Stimulated activated CD8-positive, alpha-beta memory T cell treated with anti-CD3 and anti-CD28 coated beads, Interleukin-7, amount 100 ng/mL, for 1 hour (primary cell): ENCODE results near the gene HDHD2.

Experiments used
- DNase-seq, 2 donors: peaks; one replicate each; pipeline ENCODE4 v3.0.0-alpha.2; 2020; ENCODE audit warnings: low read depth in 2 of 2

HDHD2 gene

DNA sequence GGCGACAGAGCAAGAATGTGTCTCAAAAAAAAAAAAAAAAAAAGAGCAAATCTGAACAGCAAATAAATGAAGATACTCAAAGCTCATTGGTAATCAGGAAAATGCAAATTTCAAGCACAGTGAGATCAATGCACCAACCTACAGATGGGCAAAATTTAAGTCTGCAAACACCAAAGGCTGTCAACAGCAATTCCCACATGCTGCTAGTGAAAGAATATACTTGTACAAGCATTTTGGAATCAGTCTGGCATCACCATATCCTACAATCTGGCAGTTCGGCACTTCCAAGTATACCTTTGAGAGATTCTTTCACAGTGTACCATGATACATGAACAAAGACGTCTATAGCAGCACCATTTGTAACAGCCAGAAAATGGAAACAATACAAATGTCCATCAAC lies 4.1 kb downstream of the HDHD2 start:
- no peak for DNase-seq

- no peak for DNase-seq
Measured at GRCh38 chr18:47143899-47144485, 6.3 kb downstream of the HDHD2 start.

- DNase-seq = no peak
Measured at GRCh38 chr18:47143153-47143552, 7.1 kb downstream of the HDHD2 start.

DNA sequence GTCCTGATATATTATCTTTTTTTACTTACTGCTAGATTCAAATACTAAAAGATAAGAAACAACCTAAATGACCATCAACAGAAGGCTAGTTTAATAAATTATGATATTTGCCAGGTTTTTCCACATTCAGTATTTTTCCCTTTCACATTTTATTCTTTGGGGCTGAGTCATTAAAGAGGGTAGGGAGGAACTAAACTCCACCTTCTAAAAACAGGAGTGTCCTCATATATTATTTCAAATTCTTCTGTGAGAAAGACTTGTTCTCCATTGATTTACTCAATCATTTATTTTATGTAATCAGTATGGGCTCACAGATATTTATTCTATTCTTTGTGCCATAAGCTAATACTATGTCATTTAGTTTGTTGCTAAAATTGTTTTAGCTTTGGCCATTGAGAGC lies 9.0 kb downstream of the HDHD2 start:
- no peak for DNase-seq

GRCh38 chr18:47121146-47121545 lies 29.2 kb downstream of the HDHD2 start:
- DNase-seq = no peak

DNA sequence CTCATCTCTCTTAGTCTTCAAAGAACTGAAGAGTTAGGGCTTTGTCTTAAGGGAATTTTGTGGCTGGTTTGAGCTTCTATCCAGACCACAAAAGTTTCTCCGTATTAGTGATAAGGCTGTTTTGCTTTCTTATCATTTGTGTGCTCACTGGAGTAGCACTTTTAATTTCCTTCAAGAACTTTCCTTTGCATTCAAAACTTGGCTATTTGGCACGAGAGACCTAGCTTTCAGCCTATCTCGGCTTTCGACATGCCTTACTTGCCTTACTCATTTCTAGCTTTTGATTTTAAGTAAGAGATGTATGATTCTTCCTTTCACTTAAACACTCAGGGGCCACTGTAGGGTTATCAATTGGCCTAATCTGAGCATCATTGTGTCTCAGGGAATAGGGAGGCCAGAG lies 29.9 kb downstream of the HDHD2 start:
- no peak for DNase-seq

DNA sequence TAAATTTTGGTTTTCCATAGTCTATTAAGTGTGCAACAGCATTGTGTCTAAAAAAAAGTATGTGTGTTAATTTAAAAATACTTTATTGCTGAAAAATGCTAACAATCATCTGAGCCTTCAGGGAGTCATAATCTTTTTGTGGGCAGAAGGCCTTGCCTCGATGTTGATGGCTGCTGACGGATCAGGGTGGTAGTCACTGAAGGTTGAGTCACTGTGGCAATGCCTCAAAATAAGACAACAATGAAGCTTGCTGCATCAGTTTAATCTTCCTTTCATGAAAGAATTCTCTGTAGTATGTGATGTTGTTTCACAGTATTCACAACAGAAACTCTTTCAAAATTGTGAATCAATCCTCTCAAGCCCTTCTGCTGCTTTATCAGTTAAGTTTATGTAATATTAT lies 31.3 kb downstream of the HDHD2 start:
- no peak for DNase-seq

- no peak for DNase-seq
Measured at GRCh38 chr18:47115205-47115604, 35.1 kb downstream of the HDHD2 start.

GRCh38 chr18:47113796-47114540 lies 36.3 kb downstream of the HDHD2 start:
- no peak for DNase-seq

DNA sequence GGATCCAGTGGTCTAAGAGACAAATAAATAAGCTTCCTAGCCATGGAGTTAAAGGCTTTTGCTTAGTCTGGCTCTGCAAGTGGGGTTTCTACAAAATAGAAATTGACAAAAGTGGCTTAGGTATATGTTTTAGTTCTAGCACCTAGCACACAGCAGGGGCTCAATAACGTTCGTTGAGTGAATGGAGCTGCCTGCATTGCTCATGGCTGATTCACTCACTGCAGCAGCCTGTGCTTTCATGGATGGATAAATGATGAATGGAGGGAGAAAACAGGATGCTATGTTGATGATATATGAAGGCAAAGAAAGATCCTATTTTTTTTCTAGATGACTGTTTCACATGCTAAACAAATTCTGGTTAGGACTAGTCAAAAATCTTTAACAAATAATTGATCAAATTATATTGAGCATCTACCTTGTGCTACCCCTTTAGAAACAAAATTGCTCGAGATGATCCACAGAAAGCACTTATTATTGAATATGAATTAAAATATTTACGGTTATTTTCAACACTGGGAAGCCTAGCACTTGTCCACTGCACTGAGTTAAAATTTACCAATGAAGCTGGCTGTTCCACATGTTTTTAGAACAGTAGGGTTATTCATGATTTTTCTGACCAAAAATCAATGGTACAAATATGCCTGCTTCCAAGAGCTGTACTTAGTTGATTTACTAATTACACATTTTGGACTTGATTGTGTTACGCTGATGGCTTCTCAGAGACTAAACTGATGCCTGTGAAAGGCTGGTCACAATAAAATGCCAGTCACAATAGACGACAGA lies 39.6 kb downstream of the HDHD2 start:
- DNase-seq = no peak

DNA sequence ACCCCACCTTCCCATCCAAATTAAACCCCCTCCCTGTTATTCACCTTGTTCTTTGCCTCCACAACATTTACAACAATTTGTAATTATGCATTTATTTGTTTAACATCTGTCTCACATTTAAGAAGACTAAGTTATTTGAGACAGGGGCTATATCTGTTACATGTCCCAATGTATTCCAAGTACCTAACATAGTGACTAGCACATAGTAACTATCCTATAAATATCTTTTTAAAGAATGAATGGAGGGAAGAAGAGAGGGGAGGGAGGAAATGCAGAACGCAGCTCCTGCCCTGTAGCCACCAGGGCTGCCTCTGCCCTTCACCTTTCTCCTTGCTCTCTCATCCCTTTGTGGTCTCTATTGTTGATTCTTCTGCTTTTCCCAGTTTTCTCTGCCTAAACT lies 40.6 kb downstream of the HDHD2 start:
- DNase-seq = no peak

DNA sequence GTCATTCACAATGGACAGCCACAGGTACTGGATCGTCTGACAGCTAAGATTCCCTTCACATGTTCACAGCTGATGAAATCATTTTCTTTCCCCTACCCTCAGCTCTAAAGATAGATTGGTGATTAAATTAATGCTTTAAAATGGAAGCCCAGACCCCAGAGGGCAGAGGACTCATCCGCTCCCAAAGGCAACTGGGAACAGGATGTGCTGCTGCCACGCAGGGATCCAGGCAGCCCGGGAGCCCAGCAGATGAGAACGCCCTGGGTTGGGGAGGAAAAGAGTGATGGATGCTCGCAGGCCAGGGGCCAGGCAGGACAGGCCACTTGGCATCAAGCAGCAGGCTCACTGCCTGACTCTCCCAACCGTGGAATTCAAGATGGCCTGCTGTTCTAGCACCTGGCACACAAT lies 41.3 kb downstream of the HDHD2 start:
- no peak for DNase-seq

DNA sequence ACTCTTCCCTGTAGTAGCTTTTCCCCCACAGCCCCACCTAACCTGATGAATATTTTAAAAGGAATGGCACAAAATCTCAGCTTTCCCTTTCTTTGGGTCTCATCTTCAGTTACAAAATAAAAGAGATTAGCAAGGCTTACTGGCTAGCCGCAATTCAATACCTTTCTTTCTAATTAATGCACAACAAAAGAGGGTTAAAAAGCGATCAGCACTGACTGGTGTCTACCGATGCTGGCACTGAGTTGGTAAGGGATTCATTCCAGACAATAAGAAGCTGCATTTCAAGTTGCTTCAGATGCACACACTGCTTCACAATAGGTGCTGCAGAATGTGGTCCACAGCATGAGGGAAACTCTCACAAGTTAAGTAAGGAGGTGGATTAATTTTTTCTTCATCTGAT lies 41.9 kb downstream of the HDHD2 start:
- no peak for DNase-seq

- peak; percentile 18 to 33 for DNase-seq
Measured at GRCh38 chr18:47100212-47100831, 50.0 kb downstream of the HDHD2 start.

- no peak for DNase-seq
Measured at GRCh38 chr18:47095810-47096209, 54.5 kb downstream of the HDHD2 start.

DNA sequence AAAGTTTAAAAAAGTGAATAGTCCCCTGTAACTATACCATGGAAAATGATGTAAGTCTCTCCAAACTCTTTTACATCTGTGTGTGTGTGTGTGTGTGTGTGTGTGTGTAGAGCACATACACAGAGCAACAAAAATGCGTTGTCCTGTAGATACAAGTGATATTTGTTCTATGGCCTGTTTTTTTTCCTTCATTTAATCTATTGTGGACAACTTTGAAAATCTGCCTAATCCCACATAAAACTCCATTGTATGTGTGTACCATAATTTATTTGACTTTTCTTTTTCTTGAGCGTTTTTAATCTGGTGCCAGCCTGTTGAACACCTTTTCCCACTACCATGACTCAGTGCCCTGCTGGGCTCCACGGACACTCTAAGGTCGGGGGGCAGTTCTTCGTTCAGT lies 62.6 kb downstream of the HDHD2 start:
- DNase-seq = no peak

DNA sequence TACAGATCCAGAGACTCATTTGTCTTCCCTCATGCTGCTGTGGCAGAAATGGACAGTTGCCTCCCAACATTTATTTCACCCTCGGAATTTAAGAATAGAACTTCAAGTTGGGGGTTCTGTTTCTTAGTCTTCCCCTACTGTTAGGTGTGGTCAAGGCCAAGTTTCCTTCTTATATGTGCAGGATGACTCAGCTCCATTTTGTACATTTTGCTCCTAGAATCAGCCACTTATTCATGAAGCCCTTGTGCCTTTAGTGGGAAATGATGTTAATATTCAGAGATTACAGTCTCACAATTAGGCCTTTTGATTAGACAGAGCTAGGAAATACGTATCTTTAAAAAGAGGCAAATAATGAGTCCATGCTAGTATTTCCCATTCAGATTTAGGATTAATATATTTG lies 68.7 kb downstream of the HDHD2 start:
- DNase-seq = no peak

- no peak for DNase-seq
Measured at GRCh38 chr18:47080872-47081271, 69.4 kb downstream of the HDHD2 start.

DNA sequence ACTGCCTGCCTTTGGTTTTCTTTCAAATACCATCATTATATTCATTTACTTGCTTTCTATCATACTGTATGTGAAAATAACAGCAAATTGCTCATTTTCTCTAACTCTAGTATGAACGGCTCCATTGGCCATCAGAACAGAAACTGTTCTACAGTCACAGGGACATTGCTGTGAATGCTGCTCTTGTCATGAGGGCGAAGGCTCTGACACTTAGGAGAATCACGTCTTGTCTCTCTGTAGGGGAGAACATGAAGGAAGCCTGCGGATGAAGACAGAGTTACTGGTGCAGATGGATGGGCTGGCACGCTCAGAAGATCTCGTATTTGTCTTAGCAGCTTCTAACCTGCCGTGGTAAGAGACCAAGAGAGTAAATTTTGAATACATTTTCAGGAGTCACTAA lies 73.2 kb downstream of the HDHD2 start:
- no peak for DNase-seq

GRCh38 chr18:47075098-47075883 lies 75.0 kb downstream of the HDHD2 start:
- DNase-seq = no peak

DNA sequence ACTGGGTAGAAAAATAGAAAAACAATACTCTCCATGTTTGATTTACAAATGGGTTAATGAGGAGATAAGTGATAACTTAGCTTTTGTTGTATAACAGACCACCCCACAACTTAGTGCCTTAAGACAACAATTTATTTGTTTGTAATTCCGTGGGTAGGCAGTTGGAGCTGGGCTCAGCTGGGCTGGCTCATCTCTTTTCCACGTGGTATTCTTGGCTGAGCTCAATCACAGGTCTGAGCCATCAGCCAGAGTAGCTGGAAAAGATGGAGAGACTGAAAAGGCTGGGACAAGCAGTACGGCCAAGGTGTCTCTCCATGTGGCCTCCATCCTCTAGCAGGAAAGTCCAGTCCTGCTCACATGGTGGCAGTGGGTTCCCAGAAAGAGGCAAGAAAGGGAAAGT lies 82.7 kb downstream of the HDHD2 start:
- no peak for DNase-seq

GRCh38 chr18:47063096-47063495 lies 87.2 kb downstream of the HDHD2 start:
- DNase-seq = no peak
